Smooth muscle cell (in vitro differentiated cells): ENCODE data around the gene EGFLAM. TPM values are rescaled to one million over a fixed set of nuclear protein-coding genes. Genes with fewer than 3 reads are reported as not detected.

ENCODE experiments used
- DNase-seq: peaks from one replicate; lab custom pipeline; 2025; ENCODE audit not compliant: unreplicated experiment; lab: John Stamatoyannopoulos, UW
- H2AFZ ChIP-seq: fragments of 200-600 bp; sonication (generic); 2 replicates; pipeline ENCODE4 v1.6.0; 2016; ENCODE audit warnings: antibody characterized with exemption, low read depth, mild to moderate bottlenecking
- H3F3A ChIP-seq: fragments of 200-600 bp; sonication (generic); 2 replicates; pipeline ENCODE4 v1.6.0; 2017; ENCODE audit warnings: antibody characterized with exemption, low read depth
- H3K27ac ChIP-seq: fragments of 200-600 bp; sonication (generic); 2 replicates; pipeline ENCODE4 v1.5.1; 2016; ENCODE audit warnings: low read depth, mild to moderate bottlenecking
- H3K27me3 ChIP-seq: fragments of 200-600 bp; sonication (generic); 2 replicates; pipeline ENCODE4 v1.6.1; 2016; ENCODE audit warnings: low read depth, mild to moderate bottlenecking
- H3K36me3 ChIP-seq: fragments of 200-600 bp; sonication (generic); 2 replicates; pipeline ENCODE4 v1.5.1; 2016; ENCODE audit warnings: low read depth
- H3K4me1 ChIP-seq: fragments of 200-600 bp; sonication (generic); 2 replicates; pipeline ENCODE4 v1.5.1; 2016; ENCODE audit warnings: low read depth
- H3K4me2 ChIP-seq: fragments of 200-600 bp; sonication (generic); 2 replicates; pipeline ENCODE4 v1.6.0; 2016; ENCODE audit warnings: mild to moderate bottlenecking
- H3K4me3 ChIP-seq: fragments of 200-600 bp; sonication (generic); 2 replicates; pipeline ENCODE4 v1.5.1; 2016; ENCODE audit warnings: mild to moderate bottlenecking
- H3K79me2 ChIP-seq: fragments of 200-600 bp; sonication (generic); 2 replicates; pipeline ENCODE4 v1.6.0; 2016; ENCODE audit warnings: low read depth, mild to moderate bottlenecking
- H3K9ac ChIP-seq: fragments of 200-600 bp; sonication (generic); 2 replicates; pipeline ENCODE4 v1.6.0; 2016; ENCODE audit warnings: low read depth
- H3K9me3 ChIP-seq: fragments of 200-600 bp; sonication (generic); replicated peaks from 2 replicates; pipeline ENCODE4 v1.5.1; 2016; ENCODE audit warnings: low read depth
- H4K20me1 ChIP-seq: fragments of 200-600 bp; sonication (generic); 2 replicates; pipeline ENCODE4 v1.6.0; 2016; ENCODE audit warnings: low read depth
- CTCF ChIP-seq: fragments of 200-600 bp; sonication (generic); IDR thresholded peaks from 2 replicates; pipeline ENCODE4 v1.5.1; 2017; ENCODE audit warnings: borderline replicate concordance, mild to moderate bottlenecking, antibody characterized with exemption; ENCODE audit not compliant: insufficient read depth, poor library complexity, severe bottlenecking
- WGBS: methylation state at CpG from one replicate; pipeline ENCODE4 v1.1.7; 2016; ENCODE audit warnings: low lambda C conversion rate; 5-methylcytosine and 5-hydroxymethylcytosine counted together
- polyA plus RNA-seq: library from polyadenylated mRNA; unstranded; fragments of >200 nt; fragmentation: Nextera tagmentation; extraction: Ambion mirVana; gene quantifications from 2 replicates; pipeline ENCODE4 v1.2.1, GENCODE V29; 2016
- total RNA-seq: library from RNA; depleted of rRNA; stranded (reverse); fragments of >200 nt; gene quantifications from 2 replicates; pipeline ENCODE4 v1.2.3, GENCODE V29; 2014

Gene EGFLAM
- total and polyA plus RNA-seq, 2 experiments from 2014 or later, result 103 to 194 TPM

GRCh38 chr5:38284384-38284783, 26.0 kb downstream of the EGFLAM start:
- H3K9ac ChIP-seq, result no peak overlapping the region
- H3K9me3 ChIP-seq, result no peaks in the 10 kb centered on the region

GRCh38 chr5:38285226-38285625, 26.9 kb downstream of the EGFLAM start:
- peaks cover 5% of the 10 kb centered on the region for H3K4me1 ChIP-seq
- no peaks in the 10 kb centered on the region for H3K9me3 ChIP-seq
- no peak for TF ChIP-seq CTCF
- peaks cover 100% of the 10 kb centered on the region for H3K79me2 ChIP-seq
- no peak overlapping the region for H3K9ac ChIP-seq
- no peak overlapping the region for H3K4me2 ChIP-seq
- no peaks in the 10 kb centered on the region for H3K36me3 ChIP-seq
- no peaks in the 10 kb centered on the region for H3F3A ChIP-seq
- no peak overlapping the region for H3K27ac ChIP-seq
- 93% methylated on average over 2 of the region's 2 CpGs for WGBS
- H3K27me3 ChIP-seq, result no peaks in the 10 kb centered on the region
- DNase-seq, result no peak
- H4K20me1 ChIP-seq, result peaks cover 40% of the 10 kb centered on the region
- no peak overlapping the region for H2AFZ ChIP-seq
- H3K4me3 ChIP-seq, result no peak overlapping the region

More at GRCh38 chr5:38284384-38284783, 26.0 kb downstream of the EGFLAM start:
- Histone ChIP-seq H2AFZ (no peak overlapping the region), H4K20me1 (peaks cover 40% of the 10 kb centered on the region), H3K27ac (no peak overlapping the region), H3K79me2 (peaks cover 100% of the 10 kb centered on the region), H3K4me2 (no peak overlapping the region), H3K36me3 (no peaks in the 10 kb centered on the region), H3K4me1 (peaks cover 5% of the 10 kb centered on the region), H3K27me3 (no peaks in the 10 kb centered on the region), H3F3A (no peaks in the 10 kb centered on the region), H3K4me3 (no peak overlapping the region)
- DNase-seq, result no peak
- TF ChIP-seq CTCF, result no peak

- WGBS, result 88% methylated on average over 4 of the region's 4 CpGs
- no peak overlapping the region for H3K4me3 ChIP-seq
- H3K4me2 ChIP-seq, result no peak overlapping the region
- H4K20me1 ChIP-seq, result peaks cover 40% of the 10 kb centered on the region
- DNase-seq, result no peak
- no peak overlapping the region for H3K9ac ChIP-seq
- no peaks in the 10 kb centered on the region for H3K9me3 ChIP-seq
- H3K79me2 ChIP-seq, result peaks cover 100% of the 10 kb centered on the region
- H3F3A ChIP-seq, result no peaks in the 10 kb centered on the region
- no peaks in the 10 kb centered on the region for H3K27me3 ChIP-seq
- no peak overlapping the region for H3K27ac ChIP-seq
- H3K36me3 ChIP-seq, result no peaks in the 10 kb centered on the region
- no peak for TF ChIP-seq CTCF
- peaks cover 5% of the 10 kb centered on the region for H3K4me1 ChIP-seq
- H2AFZ ChIP-seq, result no peak overlapping the region
Measured at GRCh38 chr5:38286002-38286401, 27.6 kb downstream of the EGFLAM start.

GRCh38 chr5:38287124-38287523, 28.8 kb downstream of the EGFLAM start:
- DNase-seq, result no peak
- peaks cover 5% of the 10 kb centered on the region for H3K4me1 ChIP-seq
- H3K4me2 ChIP-seq, result no peak overlapping the region
- H4K20me1 ChIP-seq, result peaks cover 39% of the 10 kb centered on the region
- H2AFZ ChIP-seq, result no peak overlapping the region
- H3K79me2 ChIP-seq, result peaks cover 93% of the 10 kb centered on the region
- H3K27me3 ChIP-seq, result no peaks in the 10 kb centered on the region
- H3K36me3 ChIP-seq, result no peaks in the 10 kb centered on the region
- H3K27ac ChIP-seq, result no peak overlapping the region
- no peaks in the 10 kb centered on the region for H3F3A ChIP-seq
- TF ChIP-seq CTCF, result no peak
- no peak overlapping the region for H3K4me3 ChIP-seq
- no peak overlapping the region for H3K9ac ChIP-seq
- no peaks in the 10 kb centered on the region for H3K9me3 ChIP-seq
- 96% methylated on average over 2 of the region's 2 CpGs for WGBS
